ENCODE measurements around the gene NEK5. TPM values are rescaled to one million over a fixed set of nuclear protein-coding genes. Genes with fewer than 3 reads are reported as not detected.

Gene NEK5
- total and polyA plus RNA-seq, 2 donors (not counting 3 experiments of a cell fraction or from before 2014, with no cell fraction given): 0.03 to 0.18 TPM

DNA sequence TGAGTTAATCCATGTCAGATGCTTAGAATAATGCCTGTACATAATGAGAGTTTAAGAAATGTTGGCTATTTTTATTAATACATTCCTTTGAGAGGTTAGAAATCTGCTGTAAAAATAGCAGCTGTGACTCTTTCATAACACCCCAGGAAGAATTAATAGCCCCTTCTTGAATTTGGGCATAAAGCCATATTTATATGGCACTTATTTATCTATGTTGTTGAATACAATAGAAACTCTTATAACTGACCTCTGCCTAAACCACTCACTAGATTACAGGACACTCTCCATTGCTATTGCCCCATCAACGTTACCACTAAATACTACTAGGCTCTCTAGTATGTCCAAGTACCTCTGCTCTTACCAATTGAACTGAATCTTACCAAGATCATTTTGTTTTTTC is 16.3 kb downstream of the NEK5 start:
- dilution Hi-C loops (cut with MboI; ENCODE audit: extremely low pct_ligation_motif_present, low sequenced_read_pairs): no loop called here
- CTCF ChIA-PET: interaction anchor here (1.0 to 1.9 kb wide), 3 partner anchors 9 to 338 kb away, joined by 4 to 5 read pairs (median 4); no protein-coding TSS in a partner anchor

More for the DNA sequence above, 16.3 kb downstream of the NEK5 start:
- FAIRE-seq (no peak), DNase-seq (ENCODE audit: low read depth, low spot score) (no peak)
- H3K9me3 ChIP-seq (replicated peaks; ENCODE audit: control insufficient read depth, insufficient read depth, low read length): no peaks in the 10 kb centered on the region
- H3K27ac ChIP-seq (ENCODE audit: insufficient read depth, low read depth, low read length): no peak overlapping the region
- intact Hi-C loops (cut with micrococcal nuclease): no loop called here
- H3K36me3 ChIP-seq (ENCODE audit: control insufficient read depth in 2 of 2, extremely low read depth in 1 of 2, insufficient read depth in 2 of 2, low read length in 2 of 2): no peaks in the 10 kb centered on the region
- H3K9ac ChIP-seq (replicated peaks; ENCODE audit: extremely low read depth, insufficient read depth, low read length): no peak overlapping the region
- H3K4me1 ChIP-seq (ENCODE audit: control insufficient read depth, extremely low read depth, insufficient read depth, low read length): no peaks in the 10 kb centered on the region
- TF ChIP-seq MYC (IDR thresholded peaks at IDR 0.05; ENCODE audit: low read depth, low read length): no peak
- no peak for TF ChIP-seq CTCF (IDR thresholded peaks at IDR 0.05; ENCODE audit: extremely low read depth in 1 of 2, insufficient read depth in 1 of 2, low read depth in 1 of 2, low read length in 2 of 2)
- no peak for TF ChIP-seq POLR2A (IDR thresholded peaks at IDR 0.05; ENCODE audit: low read depth, low read length)
- no peak for TF ChIP-seq GATA2 (IDR thresholded peaks at IDR 0.05; ENCODE audit: insufficient read depth, insufficient read length, low read depth, low read length)
- TF ChIP-seq, protein P1, sequence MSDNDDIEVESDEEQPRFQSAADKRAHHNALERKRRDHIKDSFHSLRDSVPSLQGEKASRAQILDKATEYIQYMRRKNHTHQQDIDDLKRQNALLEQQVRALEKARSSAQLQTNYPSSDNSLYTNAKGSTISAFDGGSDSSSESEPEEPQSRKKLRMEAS (IDR thresholded peaks at IDR 0.05; ENCODE audit: insufficient read depth, insufficient read length): no peak
- no peak for TF ChIP-seq FOS (IDR thresholded peaks at IDR 0.05; ENCODE audit: borderline replicate concordance, insufficient read depth, low read length)
- no peak for TF ChIP-seq POLR2AphosphoS5 (IDR thresholded peaks at IDR 0.05; ENCODE audit: insufficient read depth, low read depth, low read length)
- TF ChIP-seq EZH2 (IDR thresholded peaks at IDR 0.05; ENCODE audit: borderline replicate concordance, low read depth, low read length, severe bottlenecking): no peak
- TF ChIP-seq JUN (IDR thresholded peaks at IDR 0.05; ENCODE audit: borderline replicate concordance, insufficient read depth, insufficient read length, low read depth): no peak
- H3K9me1 ChIP-seq (replicated peaks; ENCODE audit: control insufficient read depth, extremely low read depth, insufficient read depth, low read length): no peaks in the 10 kb centered on the region
- no peak overlapping the region for H3K4me2 ChIP-seq (ENCODE audit: insufficient read depth, low read length)
- H2AFZ ChIP-seq (ENCODE audit: low read depth, low read length): no peak overlapping the region
- POLR2A ChIA-PET: no interaction called here
- H3K79me2 ChIP-seq (ENCODE audit: control insufficient read depth, insufficient read depth, low read length): no peaks in the 10 kb centered on the region
- no peaks in the 10 kb centered on the region for H4K20me1 ChIP-seq (replicated peaks; ENCODE audit: control insufficient read depth, extremely low read depth, insufficient read depth, low read length)
- peaks cover 9 to 21% of the 10 kb centered on the region in 2 experiments for H3K27me3 ChIP-seq (ENCODE audit: control insufficient read depth in 2 of 2, insufficient read depth in 2 of 2, low read length in 2 of 2)
- BruUV-seq (replicated peaks): no TSS peak
- no peak overlapping the region for H3K4me3 ChIP-seq (replicated peaks in 1 of 3; ENCODE audit: insufficient read depth in 1 of 3, low read depth in 1 of 3, low read length in 3 of 3)

Measured in endothelial cell of umbilical vein (primary cell).